ENCODE results near the gene BNC2.

DNA sequence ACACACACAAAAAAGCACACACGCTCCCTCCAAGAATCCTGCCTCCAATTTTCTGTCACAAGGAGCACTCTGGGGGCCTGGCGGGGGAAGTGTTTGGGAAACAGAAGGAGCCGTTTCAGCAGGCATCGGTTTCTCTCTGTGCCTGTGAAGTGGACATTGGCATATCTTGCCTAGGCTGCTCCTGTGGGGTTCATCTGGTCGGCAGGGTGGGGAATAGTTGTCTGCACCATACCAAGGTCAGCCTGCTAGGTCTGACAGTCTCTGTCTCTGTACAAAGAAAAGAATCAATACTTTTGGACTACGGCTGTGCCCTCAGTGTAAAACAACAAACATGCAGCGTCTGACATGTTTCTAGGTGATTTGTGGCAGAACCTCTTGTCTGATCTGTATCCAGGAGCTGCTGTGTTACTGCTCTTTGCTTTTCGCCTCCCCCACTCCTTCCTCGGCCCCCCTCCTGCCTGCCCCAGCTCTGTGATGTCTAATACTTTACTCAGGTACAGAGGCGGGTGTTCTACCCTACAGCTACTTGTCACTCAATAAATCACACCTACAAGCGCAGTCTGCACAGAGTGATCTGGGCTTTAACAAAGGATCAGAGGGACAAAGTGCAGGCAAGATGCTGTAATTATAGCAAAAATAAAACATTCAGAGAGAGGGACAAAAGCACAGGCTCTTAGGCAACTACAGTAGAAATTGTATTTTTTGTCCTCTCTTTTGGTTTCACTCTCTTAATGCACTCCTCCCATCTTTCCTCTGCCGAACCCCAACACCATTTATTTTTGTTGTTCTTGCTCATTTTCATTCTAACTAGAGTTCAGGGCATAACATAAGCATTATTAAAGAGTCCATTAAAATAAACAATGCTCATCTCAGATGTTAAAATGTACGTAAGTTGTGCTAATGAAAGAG lies 216.7 kb downstream of the BNC2 start:
- TF ChIP-seq POLR2A (IDR thresholded peaks at IDR 0.05) = no peak
- TF ChIP-seq, protein P1, sequence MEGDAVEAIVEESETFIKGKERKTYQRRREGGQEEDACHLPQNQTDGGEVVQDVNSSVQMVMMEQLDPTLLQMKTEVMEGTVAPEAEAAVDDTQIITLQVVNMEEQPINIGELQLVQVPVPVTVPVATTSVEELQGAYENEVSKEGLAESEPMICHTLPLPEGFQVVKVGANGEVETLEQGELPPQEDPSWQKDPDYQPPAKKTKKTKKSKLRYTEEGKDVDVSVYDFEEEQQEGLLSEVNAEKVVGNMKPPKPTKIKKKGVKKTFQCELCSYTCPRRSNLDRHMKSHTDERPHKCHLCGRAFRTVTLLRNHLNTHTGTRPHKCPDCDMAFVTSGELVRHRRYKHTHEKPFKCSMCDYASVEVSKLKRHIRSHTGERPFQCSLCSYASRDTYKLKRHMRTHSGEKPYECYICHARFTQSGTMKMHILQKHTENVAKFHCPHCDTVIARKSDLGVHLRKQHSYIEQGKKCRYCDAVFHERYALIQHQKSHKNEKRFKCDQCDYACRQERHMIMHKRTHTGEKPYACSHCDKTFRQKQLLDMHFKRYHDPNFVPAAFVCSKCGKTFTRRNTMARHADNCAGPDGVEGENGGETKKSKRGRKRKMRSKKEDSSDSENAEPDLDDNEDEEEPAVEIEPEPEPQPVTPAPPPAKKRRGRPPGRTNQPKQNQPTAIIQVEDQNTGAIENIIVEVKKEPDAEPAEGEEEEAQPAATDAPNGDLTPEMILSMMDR (IDR thresholded peaks at IDR 0.05) = no peak

All from right lobe of liver (tissue), 4 donors.